ENCODE measurements around the gene C1QTNF1. TPM values are rescaled to one million over a fixed set of nuclear protein-coding genes. Genes with fewer than 3 reads are reported as not detected.

C1QTNF1 gene
- polyA plus RNA-seq, 1 of the 3 experiments (the other 2 are of a cell fraction): 14.3 TPM

- Histone ChIP-seq H3K27me3 (ENCODE audit: insufficient read depth) (no peaks in the 10 kb centered on the region), H2AFZ (ENCODE audit: low read depth) (no peak overlapping the region), H3K79me2 (ENCODE audit: insufficient read depth) (no peaks in the 10 kb centered on the region), H3K36me3 (replicated peaks in 1 of 2; ENCODE audit: control insufficient read depth in 1 of 2, insufficient read depth in 2 of 2, low read length in 1 of 2) (no peaks in the 10 kb centered on the region), H3K4me3 (ENCODE audit: low read depth in 2 of 2, low read length in 1 of 2) (no peak overlapping the region), H4K20me1 (ENCODE audit: insufficient read depth) (no peaks in the 10 kb centered on the region), H3K4me1 (ENCODE audit: control insufficient read depth in 1 of 2, insufficient read depth in 2 of 2, low read depth in 1 of 2, low read length in 1 of 2) (peaks cover 0 to 10% of the 10 kb centered on the region in 2 experiments; a peak in 3 of 4 replicates), H3K9me2 (no peaks in the 10 kb centered on the region), H3F3A (replicated peaks; ENCODE audit: insufficient read depth) (peaks cover 19% of the 10 kb centered on the region), H3K27ac (ENCODE audit: low read depth in 2 of 2, low read length in 1 of 2) (no peak overlapping the region), H3K4me2 (no peak overlapping the region), H3K9me3 (no peaks in the 10 kb centered on the region), H3K9ac (no peak overlapping the region)
- DNase-seq: no peak
- 86% methylated on average over 6 of the region's 6 CpGs for WGBS (ENCODE audit: low lambda C conversion rate)
- CTCF ChIA-PET: interaction anchor here (1.0 to 7.9 kb wide), 7 partner anchors 10 to 352 kb away, joined by 3 to 191 read pairs (median 29); partner anchors contain the start of gene C1QTNF1
- TF ChIP-seq TCF12 (IDR thresholded peaks at IDR 0.05) (no peak), POLR2AphosphoS5 (IDR thresholded peaks at IDR 0.05; ENCODE audit: low read depth, low read length) (no peak), TAF1 (IDR thresholded peaks at IDR 0.05; ENCODE audit: borderline replicate concordance, low read depth, low read length) (no peak), IRF3 (IDR thresholded peaks at IDR 0.05; ENCODE audit: low read depth, low read length) (no peak), RXRA (IDR thresholded peaks at IDR 0.05; ENCODE audit: borderline replicate concordance, low read depth) (no peak), ELF1 (IDR thresholded peaks at IDR 0.05) (no peak)
- POLR2A ChIA-PET: no interaction called here
Measured at GRCh38 chr17:79039886-79040285, 15.9 kb downstream of the C1QTNF1 start.

GRCh38 chr17:79041041-79041570 is 17.1 kb downstream of the C1QTNF1 start:
- Histone ChIP-seq H3K9me3 (no peaks in the 10 kb centered on the region), H3K9ac (no peak overlapping the region), H3K27ac (ENCODE audit: low read depth in 2 of 2, low read length in 1 of 2) (no peak overlapping the region), H3K27me3 (ENCODE audit: insufficient read depth) (no peaks in the 10 kb centered on the region), H3K4me2 (no peak overlapping the region), H3K4me3 (ENCODE audit: low read depth in 2 of 2, low read length in 1 of 2) (no peak overlapping the region), H2AFZ (ENCODE audit: low read depth) (no peak overlapping the region), H3K9me2 (no peaks in the 10 kb centered on the region), H3K4me1 (ENCODE audit: control insufficient read depth in 1 of 2, insufficient read depth in 2 of 2, low read depth in 1 of 2, low read length in 1 of 2) (peaks cover 6 to 8% of the 10 kb centered on the region in 2 experiments), H3F3A (replicated peaks; ENCODE audit: insufficient read depth) (peaks cover 19% of the 10 kb centered on the region), H3K79me2 (ENCODE audit: insufficient read depth) (no peaks in the 10 kb centered on the region), H3K36me3 (replicated peaks in 1 of 2; ENCODE audit: control insufficient read depth in 1 of 2, insufficient read depth in 2 of 2, low read length in 1 of 2) (no peaks in the 10 kb centered on the region), H4K20me1 (ENCODE audit: insufficient read depth) (no peaks in the 10 kb centered on the region)
- ChIA-PET POLR2A (no interaction called here), CTCF (interaction anchor here (0.5 to 7.9 kb wide), 25 partner anchors 12 to 361 kb away, joined by 3 to 191 read pairs (median 7); partner anchors contain the start of genes C1QTNF1 and LGALS3BP)
- TF ChIP-seq IRF3 (IDR thresholded peaks at IDR 0.05; ENCODE audit: low read depth, low read length): no peak
- no peak for TF ChIP-seq POLR2AphosphoS5 (IDR thresholded peaks at IDR 0.05; ENCODE audit: low read depth, low read length)
- no peak for TF ChIP-seq NFIC (IDR thresholded peaks at IDR 0.05; ENCODE audit: borderline replicate concordance)
- no peak for TF ChIP-seq FOSL2 (IDR thresholded peaks at IDR 0.05; ENCODE audit: borderline replicate concordance, low read depth)
- TF ChIP-seq PBX3 (IDR thresholded peaks at IDR 0.05): no peak
- no peak for TF ChIP-seq GABPA (IDR thresholded peaks at IDR 0.05; ENCODE audit: low read depth)
- TF ChIP-seq CHD2 (IDR thresholded peaks at IDR 0.05; ENCODE audit: low read length, partially characterized antibody): no peak
- no peak for TF ChIP-seq EP300 (IDR thresholded peaks at IDR 0.05; ENCODE audit: borderline replicate concordance in 1 of 2, low read depth in 1 of 2, low read length in 1 of 2)
- TF ChIP-seq ZBTB33 (IDR thresholded peaks at IDR 0.05; ENCODE audit: borderline replicate concordance, low read depth): no peak
- TF ChIP-seq USF2 (IDR thresholded peaks at IDR 0.05; ENCODE audit: borderline replicate concordance, low read depth, low read length): no peak
- TF ChIP-seq FOXJ3 (CRISPR knock-in tag; IDR thresholded peaks at IDR 0.05): no peak
- no peak for TF ChIP-seq ELF1 (IDR thresholded peaks at IDR 0.05)
- no peak for TF ChIP-seq RFX5 (IDR thresholded peaks at IDR 0.05; ENCODE audit: low read length)
- TF ChIP-seq MAX (IDR thresholded peaks at IDR 0.05; ENCODE audit: low read depth): no peak
- no peak for TF ChIP-seq TAF1 (IDR thresholded peaks at IDR 0.05; ENCODE audit: borderline replicate concordance, low read depth, low read length)
- TF ChIP-seq EZH2phosphoT487 (IDR thresholded peaks at IDR 0.05; ENCODE audit: borderline replicate concordance, low read depth): no peak
- DNase-seq: no peak
- WGBS (ENCODE audit: low lambda C conversion rate): 95% methylated on average over 13 of the region's 13 CpGs

Measured in SK-N-SH (cell line).